Measurements from ENCODE around the gene SERINC1. TPM values are rescaled to one million over a fixed set of nuclear protein-coding genes. Genes with fewer than 3 reads are reported as not detected.

Gene SERINC1
- total RNA-seq, 1 donor from 2014 or later, result 143 TPM

DNA sequence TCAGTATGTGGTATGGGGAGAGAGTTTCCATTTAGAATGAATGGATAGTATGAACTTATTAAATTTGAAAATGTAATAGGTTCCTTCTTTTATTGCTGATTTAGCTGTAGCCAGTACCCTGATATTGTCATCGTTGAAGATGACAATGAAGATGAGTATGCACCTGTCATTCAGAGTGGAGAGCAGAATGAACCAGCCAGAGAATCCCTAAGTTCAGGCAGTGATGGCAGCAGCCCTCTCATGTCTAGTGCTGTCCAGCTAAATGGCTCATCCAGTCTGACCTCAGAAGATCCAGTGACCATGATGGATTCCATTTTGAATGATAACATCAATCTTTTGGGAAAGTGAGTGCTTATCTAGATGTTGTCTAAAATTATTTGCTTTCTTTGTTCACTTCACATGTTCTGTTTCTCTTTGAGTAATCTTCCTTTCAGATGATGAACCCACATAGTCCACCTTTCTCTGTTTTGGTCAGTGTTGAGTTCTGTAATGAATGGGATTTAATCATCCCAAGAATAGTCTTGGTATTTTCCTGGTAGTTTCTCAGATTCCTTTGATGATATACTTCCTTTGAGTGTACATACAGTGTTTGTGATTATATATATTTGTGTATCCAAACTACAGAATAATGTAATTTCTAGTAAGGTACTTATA is 48.9 kb downstream of the SERINC1 start:
- no peak for TF ChIP-seq CTCF (IDR thresholded peaks at IDR 0.05; ENCODE audit: borderline replicate concordance)
- H3K27ac ChIP-seq (replicated peaks), result no peak overlapping the region
- H3K4me3 ChIP-seq, result no peak overlapping the region
- no peaks in the 10 kb centered on the region for H3K9me3 ChIP-seq (replicated peaks)
- H3K4me1 ChIP-seq, result peaks cover 5% of the 10 kb centered on the region
- H3K36me3 ChIP-seq, result peaks cover 89% of the 10 kb centered on the region
- H3K27me3 ChIP-seq (ENCODE audit: low read depth), result no peaks in the 10 kb centered on the region
- DNase-seq, result no peak
- intact Hi-C loops (cut with micrococcal nuclease), result no loop called here

GRCh38 chr6:122422003-122422402 is 49.6 kb downstream of the SERINC1 start:
- no peak for DNase-seq
- Histone ChIP-seq H3K27ac (replicated peaks) (no peak overlapping the region), H3K4me3 (no peak overlapping the region), H3K36me3 (peaks cover 81% of the 10 kb centered on the region), H3K27me3 (ENCODE audit: low read depth) (no peaks in the 10 kb centered on the region), H3K4me1 (peaks cover 11% of the 10 kb centered on the region), H3K9me3 (replicated peaks) (no peaks in the 10 kb centered on the region)
- intact Hi-C loops (cut with micrococcal nuclease), result no loop called here
- no peak for TF ChIP-seq CTCF (IDR thresholded peaks at IDR 0.05; ENCODE audit: borderline replicate concordance)

DNA sequence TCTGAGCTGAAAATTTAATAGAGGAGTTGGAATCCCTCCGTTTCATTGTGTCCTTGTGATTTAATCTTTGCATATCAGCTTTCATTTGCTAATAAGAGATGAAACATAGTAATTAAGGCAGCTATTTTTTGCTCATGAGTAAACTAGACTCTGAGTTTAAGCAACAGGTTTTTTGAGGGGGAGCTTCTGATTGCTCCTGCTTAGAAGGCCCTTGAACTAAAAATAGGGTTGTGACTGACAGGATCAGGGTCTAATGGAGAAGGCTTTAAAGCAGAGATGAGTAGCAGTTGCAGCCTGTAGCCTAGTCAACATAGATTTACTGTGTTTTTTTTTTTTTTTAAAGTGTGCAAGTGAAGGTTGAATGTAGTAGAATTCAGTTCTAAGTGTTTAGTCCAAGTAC is 54.8 kb downstream of the SERINC1 start:
- peak overlapping the region; percentile 44 for H3K27ac ChIP-seq (replicated peaks)
- no peaks in the 10 kb centered on the region for H3K27me3 ChIP-seq (ENCODE audit: low read depth)
- no peak for TF ChIP-seq CTCF (IDR thresholded peaks at IDR 0.05; ENCODE audit: borderline replicate concordance)
- H3K4me3 ChIP-seq, result no peak overlapping the region
- no peaks in the 10 kb centered on the region for H3K9me3 ChIP-seq (replicated peaks)
- peaks cover 55% of the 10 kb centered on the region for H3K36me3 ChIP-seq
- intact Hi-C loops (cut with micrococcal nuclease), result loop anchor here (10.0 kb wide), 1 partner anchor 48 kb away; no protein-coding TSS in a partner anchor
- peaks cover 23% of the 10 kb centered on the region for H3K4me1 ChIP-seq
- no peak for DNase-seq

GRCh38 chr6:122412001-122412400 is 59.6 kb downstream of the SERINC1 start:
- no peaks in the 10 kb centered on the region for H3K27me3 ChIP-seq (ENCODE audit: low read depth)
- TF ChIP-seq CTCF (IDR thresholded peaks at IDR 0.05; ENCODE audit: borderline replicate concordance), result no peak
- no peaks in the 10 kb centered on the region for H3K9me3 ChIP-seq (replicated peaks)

GRCh38 chr6:122408702-122409458 is 62.7 kb downstream of the SERINC1 start:
- peaks cover 18% of the 10 kb centered on the region for H3K36me3 ChIP-seq
- no peak for DNase-seq
- no peaks in the 10 kb centered on the region for H3K9me3 ChIP-seq (replicated peaks)
- no peak overlapping the region for H3K27ac ChIP-seq (replicated peaks)
- H3K4me1 ChIP-seq, result peaks cover 55% of the 10 kb centered on the region
- no peak overlapping the region for H3K4me3 ChIP-seq
- no peaks in the 10 kb centered on the region for H3K27me3 ChIP-seq (ENCODE audit: low read depth)
- TF ChIP-seq CTCF (IDR thresholded peaks at IDR 0.05; ENCODE audit: borderline replicate concordance), result no peak
- intact Hi-C loops (cut with micrococcal nuclease), result no loop called here

More at GRCh38 chr6:122412001-122412400, 59.6 kb downstream of the SERINC1 start:
- no peak overlapping the region for H3K27ac ChIP-seq (replicated peaks)
- intact Hi-C loops (cut with micrococcal nuclease), result loop anchor here (10.0 kb wide), 1 partner anchor 53 kb away; no protein-coding TSS in a partner anchor
- no peak for DNase-seq
- H3K36me3 ChIP-seq, result peaks cover 25% of the 10 kb centered on the region
- H3K4me3 ChIP-seq, result no peak overlapping the region
- H3K4me1 ChIP-seq, result peaks cover 39% of the 10 kb centered on the region
